C1 segment of cervical spinal cord (tissue), 14 donors: Measurements from ENCODE around the gene MTFR1L.

Experiments
- DNase-seq, 14 donors: peaks; one replicate each; lab custom pipeline; 2025; lab: John Stamatoyannopoulos, UW

MTFR1L gene

DNA sequence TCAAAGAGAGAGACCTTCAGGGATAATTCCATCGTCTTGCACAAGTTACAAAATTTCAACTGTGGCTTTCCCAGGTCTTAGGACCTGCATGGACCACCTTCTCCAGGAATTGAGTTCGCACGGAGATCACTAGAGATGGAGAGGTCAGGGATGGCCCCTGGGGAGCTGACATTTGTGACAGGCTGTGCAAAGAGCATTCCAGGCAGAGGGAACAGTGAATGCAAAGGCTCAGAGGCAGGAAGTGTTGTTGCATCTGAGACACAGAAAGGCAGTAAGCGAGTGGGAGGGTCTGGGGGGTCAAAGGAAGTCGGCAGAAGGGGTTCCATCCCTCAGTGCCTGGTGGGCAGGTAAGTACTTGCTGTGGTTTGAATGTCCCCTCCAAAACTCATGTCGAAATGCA, 29.3 kb upstream of the MTFR1L start:
- no peak for DNase-seq

DNA sequence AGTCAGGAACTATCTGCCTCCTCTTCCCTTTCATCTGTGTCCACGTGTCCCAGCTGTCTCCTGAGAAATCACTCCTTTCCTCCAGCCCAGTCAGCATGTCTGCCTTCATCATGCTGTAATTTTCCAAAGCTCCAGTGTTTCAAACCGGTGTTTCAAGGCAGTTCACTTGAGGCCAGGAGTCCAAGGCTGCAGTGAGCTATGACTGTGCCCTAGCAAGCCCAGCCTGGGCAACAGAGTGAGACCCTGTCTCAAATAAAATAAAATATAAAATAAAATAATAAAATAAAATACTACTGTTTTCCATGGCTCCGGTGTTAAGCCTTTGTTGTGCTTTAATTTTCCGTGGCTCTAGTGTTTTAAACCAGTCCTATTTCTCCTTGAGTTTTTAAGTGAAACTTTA, 27.6 kb upstream of the MTFR1L start:
- DNase-seq: no peak

DNA sequence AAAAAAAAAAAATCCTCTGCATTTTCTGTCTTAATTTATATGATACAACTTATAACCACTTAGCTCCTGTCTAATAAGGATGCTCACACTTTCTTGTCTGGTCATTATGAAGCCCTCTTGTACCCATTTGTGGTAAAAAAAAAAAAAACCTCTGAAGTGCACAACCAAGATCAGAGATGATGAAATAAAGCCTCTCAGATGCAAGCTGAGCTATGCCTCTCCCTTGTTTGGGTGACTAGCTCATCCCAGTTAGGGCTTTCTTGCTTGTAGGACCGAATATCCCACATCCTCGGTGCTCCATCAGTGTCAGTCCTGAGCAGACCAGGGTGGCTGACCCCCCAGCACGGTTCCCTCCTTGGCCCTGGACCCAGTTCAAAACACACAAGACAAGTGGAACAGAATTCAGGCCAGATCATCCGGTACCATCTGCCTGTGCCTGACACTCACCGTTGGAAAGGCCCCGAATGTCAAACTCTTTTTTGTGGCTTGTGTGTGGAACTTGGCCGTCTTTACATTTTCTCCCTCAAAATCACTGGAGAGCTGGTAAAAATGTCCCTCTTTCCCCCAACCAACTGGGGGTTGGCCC, 26.1 kb upstream of the MTFR1L start:
- peak in 1 of 14 donors; percentile 67 for DNase-seq

DNA sequence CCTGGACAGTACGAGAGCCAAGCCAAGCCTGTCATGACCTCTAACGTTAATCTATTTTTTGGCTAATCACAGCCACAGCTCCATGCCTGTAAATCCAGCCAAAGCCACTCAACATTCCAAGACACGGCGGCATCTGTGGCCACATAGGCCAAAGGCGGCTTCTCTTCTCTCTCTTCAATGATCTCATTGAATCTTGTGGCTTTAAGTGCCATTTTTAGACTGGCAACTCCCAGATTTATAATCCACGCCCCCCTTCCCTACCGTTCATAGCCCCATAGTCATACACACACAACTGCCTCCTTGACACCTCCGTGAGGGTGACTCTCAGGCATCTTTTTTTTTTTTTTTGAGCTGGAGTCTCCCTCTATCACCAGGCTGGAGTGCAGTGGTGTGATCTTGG, 25.4 kb upstream of the MTFR1L start:
- DNase-seq: no peak

DNA sequence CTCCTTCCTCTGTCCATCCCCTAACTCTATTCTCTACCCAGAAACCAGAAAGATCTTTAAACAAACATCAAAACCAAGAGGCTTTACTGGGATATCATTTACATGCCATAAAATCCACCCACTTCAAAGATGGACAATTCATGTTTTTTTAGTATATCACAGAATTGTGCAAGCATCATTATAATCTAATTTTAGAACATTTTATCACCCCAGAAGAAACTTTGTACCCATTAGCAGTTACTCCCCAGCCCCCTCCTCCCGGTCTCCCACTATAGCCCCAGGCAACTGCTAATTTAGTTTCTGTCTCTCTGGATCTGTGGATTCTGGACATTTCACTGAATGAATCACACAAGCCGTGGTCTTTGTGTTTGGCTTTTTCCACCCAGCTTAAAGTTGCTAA, 24.5 kb upstream of the MTFR1L start:
- no peak for DNase-seq

DNA sequence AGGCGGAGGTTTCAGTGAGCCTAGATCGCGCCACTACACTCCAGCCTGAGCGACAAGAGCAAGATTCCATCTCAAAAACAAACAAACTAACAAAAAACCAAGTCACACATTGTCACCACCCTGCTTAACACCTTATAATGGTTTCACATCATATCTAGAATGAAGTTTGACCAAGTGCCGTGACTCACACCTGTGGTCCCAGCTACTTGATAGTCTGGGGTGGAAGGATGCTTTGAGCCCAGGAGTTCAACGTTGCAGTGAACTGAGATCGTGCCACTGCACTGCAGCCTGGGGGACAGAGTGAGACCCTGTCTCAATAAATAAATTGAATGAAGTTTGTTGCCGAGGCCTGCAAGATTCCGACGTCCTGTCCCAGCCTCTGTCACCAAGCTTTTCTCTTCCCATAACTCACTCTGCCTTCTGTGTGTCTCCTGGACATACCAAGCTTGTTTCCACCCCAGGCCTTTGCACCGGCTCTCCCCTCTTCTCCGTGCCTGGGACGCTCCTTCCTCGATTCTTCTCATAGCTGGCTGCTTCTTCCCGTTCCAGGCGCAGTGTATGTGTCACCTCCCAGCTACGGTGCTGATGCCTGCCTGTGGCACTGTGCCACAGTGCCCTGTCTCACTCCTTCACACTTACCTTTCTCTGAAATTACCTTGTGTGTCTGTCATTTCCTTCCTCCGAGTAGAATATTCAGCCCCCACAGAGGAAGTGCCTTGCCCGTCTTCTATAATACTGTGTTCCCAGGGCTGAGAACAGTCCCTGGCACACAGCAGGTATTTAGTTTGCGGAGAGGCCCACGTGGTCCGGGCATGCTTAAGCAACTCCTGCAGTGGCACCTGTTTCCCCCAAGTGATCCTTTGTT, 23.6 kb upstream of the MTFR1L start:
- DNase-seq: peak in 4 of 14 donors; percentile 51 to 79 (median 54)

DNA sequence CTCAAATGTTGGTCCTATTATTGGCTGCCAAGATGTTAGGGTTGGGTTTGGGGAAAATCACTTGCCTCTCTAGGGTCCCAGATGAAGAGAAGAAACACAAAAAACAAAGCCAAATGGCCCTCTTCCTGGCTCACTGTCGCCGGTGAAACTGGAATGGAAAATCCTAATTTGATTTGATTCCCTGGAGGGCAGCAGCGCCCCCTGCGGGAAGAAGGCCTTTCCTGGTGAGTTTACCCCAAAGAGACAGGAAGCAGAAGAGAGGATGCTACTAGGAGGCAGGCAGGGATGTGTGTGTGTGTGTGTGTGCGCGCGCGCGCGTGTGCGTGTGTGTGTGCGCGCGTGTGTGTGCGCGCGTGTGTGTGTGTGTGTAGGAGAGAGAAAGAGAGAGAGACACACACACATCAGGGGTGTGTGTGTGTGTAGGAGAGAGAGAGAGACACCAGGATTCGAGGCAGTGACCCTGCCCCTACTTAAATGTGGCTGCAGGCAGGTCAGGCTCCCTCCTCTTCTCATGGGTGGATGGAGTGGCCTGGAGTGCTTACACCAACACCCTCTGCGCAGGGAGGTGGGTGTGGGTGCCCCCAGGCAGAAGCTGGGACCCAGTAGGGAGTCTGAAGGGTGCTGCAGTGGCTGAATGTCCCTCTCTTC, 22.8 kb upstream of the MTFR1L start:
- peak in 12 of 14 donors; percentile 26 to 79 (median 67) for DNase-seq

DNA sequence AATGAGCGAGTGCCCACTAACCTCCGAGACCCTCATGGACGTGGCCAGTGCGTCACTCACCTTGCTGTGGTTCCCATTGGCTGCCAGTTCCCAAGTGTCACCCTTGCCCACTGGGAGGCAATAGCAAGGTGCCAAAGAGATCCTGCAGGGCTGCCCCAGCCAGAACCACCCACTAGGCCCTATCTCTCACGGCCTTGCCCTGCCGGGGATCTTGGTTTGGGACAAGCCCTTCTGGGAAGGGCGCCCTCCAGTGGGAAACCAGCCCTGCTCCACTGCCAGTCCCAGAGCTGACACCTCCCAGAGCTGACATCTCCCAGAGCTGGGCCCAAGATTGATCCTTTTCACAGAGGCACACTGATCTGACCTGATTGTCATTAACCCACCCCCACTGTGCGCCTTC, 21.8 kb upstream of the MTFR1L start:
- peak in 1 of 14 donors; percentile 8 for DNase-seq

DNA sequence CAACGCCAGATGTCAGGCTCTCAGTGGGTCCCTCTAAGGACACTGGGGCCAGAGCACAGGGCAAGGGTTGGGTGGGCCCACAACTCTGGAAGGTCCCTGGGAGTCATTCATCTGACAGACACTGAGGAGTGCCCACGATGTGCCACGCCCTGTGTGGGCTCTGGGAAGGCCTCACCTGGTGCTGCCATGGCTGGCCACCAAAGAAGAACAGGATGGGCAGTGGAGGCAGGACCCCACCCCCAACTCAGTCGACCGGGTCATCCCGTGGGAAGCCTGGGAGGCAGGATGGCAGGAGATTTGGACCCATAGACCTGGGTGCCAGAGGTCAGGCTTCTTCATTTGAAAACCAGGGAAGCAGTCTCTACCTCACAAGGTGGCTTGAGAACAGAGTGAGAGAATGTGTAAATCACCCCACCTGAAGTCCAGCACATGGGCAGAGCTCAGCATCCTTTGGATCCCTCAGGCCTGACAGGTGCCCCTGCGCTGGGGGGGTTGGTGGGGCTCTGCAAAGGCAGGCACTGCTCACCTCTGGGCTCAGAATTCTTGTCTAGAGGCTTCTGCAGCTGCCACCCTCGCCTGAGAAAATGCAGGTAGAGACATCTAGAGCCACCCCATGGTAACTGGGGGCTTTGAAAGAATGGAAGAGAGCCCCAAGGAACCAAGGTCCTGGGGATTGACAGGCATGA, 20.9 kb upstream of the MTFR1L start:
- DNase-seq: no peak

DNA sequence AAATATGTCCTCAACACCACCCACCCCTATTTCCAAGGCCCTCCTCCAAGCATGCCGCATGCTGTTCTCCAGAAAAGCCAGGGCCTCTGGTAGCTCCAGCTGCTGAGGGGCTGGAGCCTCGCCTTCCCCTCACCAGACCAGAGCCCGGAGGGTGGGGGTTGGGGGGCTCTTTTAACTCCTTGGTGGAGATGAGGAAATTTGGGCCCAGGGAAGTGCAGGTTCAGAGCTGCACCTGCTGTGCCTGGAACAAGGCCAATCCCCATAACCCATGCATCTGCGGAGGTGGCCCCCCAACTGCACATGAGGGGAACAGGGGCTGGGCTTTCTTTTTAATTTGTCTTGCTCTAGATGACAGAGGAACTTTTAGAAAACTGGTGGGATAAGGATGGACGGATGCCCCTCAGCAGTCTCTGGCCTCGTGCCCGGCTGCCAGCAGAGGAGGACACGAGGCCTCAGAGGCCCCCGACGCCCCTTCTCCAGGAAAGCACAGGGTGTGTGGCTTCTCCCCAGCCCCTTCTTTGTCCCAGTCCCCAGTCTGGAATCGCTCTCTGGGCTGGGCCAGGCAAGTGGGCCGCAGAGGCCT, 20.3 kb upstream of the MTFR1L start:
- DNase-seq: peak in 1 of 14 donors; percentile 16

DNA sequence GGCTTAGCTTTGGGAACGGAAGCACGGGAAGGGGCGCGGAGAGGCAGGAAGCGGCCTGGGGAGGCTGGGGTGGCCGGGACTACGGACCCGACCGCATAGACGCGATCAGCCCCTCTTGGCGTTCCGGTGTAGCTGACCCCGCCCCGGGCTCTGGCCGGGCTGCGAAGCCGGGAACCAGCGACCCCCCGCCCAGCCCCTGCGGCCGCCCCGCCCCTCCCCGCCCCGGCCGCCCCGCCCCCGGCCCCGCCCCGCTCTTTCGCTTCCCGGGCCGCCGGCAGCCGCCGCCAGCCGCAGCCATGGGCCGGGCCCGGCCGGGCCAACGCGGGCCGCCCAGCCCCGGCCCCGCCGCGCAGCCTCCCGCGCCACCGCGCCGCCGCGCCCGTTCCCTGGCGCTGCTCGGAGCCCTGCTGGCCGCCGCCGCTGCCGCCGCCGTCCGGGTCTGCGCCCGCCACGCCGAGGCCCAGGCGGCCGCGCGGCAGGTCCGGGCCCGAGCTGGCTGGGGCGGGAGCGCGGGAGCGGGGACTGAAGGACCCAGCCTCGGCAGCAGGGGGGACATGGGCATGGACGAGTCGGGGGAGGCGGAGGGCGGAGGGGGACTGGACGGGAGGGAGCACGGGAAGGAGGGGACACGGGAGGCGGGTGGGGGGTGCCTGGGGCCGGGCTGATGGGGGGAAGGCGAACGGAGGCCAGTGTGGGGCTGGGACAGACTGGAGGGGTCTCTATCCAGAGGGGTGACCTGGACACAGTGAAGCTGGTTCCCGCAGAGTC, 19.6 kb upstream of the MTFR1L start, which contains the start of gene SELENON:
Gene SELENON, plus strand, starts transcription at position 259 of the 768 bp plus-strand sequence. Its CDS starts 38 bp downstream, at position 297.
- DNase-seq: peak in 8 of 14 donors; percentile 16 to 57 (median 46)

DNA sequence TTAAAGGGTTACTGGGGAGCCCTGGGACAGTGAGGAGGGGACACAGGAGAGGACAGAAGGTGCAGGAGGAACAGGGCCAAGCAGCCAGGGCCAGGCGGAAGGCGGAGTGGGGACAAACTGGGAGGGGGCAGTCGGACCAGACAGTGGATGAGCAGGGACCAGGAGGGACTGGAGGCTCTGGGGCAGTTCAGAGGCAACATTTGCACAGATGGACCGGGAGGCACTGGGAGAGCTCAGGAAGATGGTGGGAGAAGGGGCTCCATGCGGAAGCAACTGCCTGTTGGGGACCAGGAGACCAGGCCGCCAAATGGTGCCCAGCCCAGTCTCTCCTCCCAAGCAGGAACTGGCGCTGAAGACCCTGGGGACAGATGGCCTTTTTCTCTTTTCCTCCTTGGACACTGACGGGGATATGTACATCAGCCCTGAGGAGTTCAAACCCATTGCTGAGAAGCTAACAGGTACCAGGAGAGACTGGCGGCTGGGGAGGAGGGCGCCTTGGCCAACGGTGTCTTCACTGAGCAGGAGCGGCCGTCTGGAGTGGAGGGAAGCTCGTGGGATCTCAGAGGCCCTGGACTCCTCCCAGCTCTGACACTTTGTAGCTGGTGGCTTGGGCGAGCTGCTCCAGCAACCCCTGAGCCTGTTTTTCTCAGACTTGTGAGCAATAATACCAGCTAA, 18.9 kb upstream of the MTFR1L start:
- peak in 3 of 14 donors; percentile 26 to 68 (median 48) for DNase-seq

DNA sequence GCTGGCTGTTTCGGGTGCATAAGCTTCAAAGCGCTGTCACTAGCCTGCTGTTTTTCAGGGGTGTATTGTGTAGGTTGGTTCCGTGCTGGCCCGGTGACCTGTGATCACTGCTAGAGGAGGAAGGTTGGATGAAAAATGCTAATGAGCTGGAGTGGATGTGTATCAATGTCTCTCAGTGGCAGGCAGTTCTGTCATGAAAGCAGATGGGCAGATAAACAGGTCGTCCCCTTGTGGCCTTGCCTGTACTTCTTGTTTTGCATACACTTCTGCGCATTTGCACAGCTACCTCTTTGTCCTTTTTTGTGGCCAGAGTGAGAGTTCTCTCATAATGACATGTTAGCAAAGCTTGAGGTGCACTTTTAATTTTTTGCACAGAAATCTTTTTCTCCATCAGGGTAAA, 16.8 kb upstream of the MTFR1L start:
- DNase-seq: peak in 1 of 14 donors; percentile 64

DNA sequence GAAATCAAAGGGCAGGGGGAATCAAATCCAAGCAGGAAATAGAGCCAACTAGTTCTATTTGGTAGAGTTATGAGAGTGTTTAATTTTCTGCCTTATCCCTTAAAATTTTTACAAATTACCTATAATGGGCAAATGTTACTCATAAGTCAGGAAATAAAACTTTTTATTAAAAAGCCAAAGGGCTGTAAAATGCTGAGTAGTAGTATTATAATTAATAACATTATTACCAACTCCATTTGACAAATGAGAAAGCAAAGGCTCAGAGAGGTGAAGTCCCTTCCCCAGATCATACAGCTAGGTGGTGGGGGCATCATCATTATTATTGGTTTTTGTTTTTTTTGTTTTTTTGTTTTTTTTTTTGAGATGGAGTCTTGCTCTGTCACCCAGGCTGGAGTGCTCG, 16.4 kb upstream of the MTFR1L start:
- no peak for DNase-seq

DNA sequence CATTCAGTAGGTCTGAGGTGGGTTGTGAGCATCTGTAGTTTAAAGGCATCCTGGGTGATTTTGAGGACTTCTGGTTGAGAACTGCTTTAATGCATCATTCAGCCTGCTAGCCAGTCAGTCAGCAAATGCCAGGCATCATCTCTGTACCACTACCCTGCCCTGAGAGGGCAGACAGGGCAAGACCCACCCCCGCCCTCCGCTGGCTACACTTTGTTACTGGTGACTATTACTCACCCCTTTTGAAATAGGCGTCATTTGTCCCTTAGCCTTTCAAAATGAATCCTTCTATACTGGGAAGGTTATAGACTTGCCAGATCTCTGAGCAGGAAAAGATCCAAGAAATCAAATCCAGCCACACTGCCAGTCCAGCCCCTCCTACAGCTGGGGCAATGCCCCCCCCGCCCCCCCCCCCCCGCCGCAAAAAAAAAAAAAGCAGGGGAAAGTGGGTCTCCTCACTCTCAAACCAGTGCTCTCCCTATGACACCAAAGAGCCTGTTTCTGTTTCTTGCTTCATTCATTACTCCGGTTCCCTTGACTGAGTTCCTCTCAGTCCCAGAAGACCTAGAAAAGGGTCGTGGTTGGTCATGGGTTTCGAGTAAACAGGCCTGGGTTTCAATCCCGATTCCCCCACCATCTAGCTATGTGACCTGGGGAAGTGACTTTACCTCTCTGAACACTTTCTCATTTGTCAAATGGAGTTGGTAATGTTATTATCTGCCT, 15.3 kb upstream of the MTFR1L start:
- peak in 1 of 14 donors; percentile 49 for DNase-seq

DNA sequence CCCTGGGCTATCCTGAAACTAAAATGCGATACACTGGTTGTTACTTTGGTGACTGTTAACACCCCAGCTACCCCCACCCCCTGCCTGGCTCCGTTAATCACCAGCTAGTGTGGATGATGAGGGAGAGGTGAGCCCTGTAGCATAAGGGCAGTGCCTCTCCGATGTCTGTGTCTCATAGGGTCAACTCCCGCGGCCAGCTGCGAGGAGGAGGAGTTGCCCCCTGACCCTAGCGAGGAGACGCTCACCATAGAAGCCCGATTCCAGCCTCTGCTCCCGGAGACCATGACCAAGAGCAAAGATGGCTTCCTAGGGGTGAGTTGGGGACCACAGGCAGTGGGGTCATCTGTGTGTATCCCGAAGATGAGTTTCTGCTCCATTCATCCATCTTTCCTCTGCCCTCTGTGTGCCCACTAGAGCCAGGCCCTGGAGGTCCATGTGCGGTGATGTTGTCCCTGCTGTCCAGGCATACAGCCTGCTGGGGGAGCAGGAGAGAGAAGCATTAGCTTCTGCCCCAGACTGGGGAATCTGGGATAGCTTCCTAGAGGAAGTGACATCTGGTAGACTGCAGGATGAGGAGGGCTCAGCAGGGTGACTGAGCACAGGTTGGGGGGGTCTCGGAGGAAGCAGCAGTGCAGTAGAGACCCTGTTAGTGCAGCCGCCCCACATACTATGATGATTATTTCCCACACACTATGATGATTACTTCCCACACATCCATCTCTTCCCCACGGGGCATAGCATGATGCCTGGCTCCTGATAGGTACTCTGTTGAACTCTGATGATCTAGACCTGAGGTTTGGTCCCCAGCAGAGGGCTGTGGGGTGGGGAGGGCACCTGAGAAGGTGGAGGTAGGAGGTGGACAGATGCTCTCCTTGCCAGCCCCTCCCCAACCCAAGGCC, 14.5 kb upstream of the MTFR1L start:
- DNase-seq: no peak

DNA sequence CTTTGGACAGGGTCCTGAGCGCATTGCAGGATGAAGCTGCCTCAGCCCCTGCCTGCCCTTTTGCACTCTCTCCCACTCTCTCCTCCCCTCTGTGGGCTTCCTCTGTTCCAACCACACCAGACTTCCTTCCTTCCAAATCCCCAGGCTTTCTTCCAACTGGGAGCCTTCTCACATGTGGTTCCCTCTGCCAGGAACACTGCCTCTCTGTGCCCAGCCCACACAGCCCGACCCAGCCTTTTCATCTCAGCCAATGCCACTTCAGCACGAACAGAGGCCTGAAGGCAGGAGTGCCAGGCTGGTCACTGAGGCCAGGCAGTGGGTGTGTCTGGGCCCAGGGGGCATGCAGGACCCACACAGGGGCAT, 13.9 kb upstream of the MTFR1L start:
- DNase-seq: peak in 10 of 14 donors; percentile 30 to 82 (median 61)

DNA sequence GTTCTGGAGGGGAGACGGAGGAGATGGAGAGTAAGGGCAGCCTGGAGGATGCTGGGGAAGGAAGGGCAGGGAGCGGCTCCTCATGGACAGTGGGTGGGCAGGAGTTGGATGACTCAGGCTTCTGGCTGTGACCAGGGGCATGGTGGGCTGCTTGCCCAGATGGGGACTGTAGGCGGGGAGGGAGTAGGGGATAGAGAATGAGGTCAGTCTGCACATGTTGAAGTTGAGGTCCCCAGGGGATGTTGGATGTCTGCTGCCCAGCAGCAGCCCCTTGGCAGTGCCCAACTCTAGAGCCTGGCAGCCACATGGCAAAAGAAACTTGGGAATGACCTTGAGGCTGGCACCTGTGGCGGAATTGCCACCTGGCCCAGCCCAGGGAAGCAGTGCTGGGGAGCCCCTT, 13.3 kb upstream of the MTFR1L start:
- peak in 7 of 14 donors; percentile 22 to 84 (median 50) for DNase-seq
